A549 (cell line): ENCODE measurements around the gene GUCA2B. TPM values are rescaled to one million over a fixed set of nuclear protein-coding genes. Genes with fewer than 3 reads are reported as not detected.

Source experiments
- ATAC-seq, 2 experiments: fragments of 200-7000 bp in 1 of 2; fragments of >200 bp in 1 of 2; cut with Nextera tagmentation in 1 of 2; cut with Tn5 transposase in 1 of 2; 3 replicates each; pipeline versions ENCODE4 v1.8.0 to v1.9.1; 2018 to 2020; ENCODE audit warnings: mild to moderate bottlenecking in 1 of 2, moderate library complexity in 1 of 2
- CTCF ChIA-PET: fragments of 300-600 bp; sonication (Branson Sonifier 250); formaldehyde crosslinking; extraction: SDS; loops from one replicate; lab custom pipeline; 2021; ENCODE audit warnings: antibody characterized with exemption, inconsistent platforms; lab: Yijun Ruan, JAX
- POLR2A ChIA-PET: fragments of 350-600 bp; formaldehyde crosslinking; extraction: SDS; loops from one replicate; lab custom pipeline; 2021; ENCODE audit warnings: antibody characterized with exemption, inconsistent platforms; lab: Yijun Ruan, JAX
- DNase-seq, 2 experiments: peaks; one replicate each; pipeline versions ENCODE4 v3.0.0 to v3.0.0-alpha.2; 2011 to 2016; ENCODE audit warnings: low read depth in 1 of 2, low spot score in 1 of 2
- FAIRE-seq: peaks from 2 replicates; lab custom pipeline; 2011; peaks lifted over from hg19 to GRCh38; lab: Jason Lieb, UNC
- H3K27ac ChIP-seq, 2 experiments: fragments of >200 bp; sonication (Bioruptor Twin); formaldehyde crosslinking; 3 replicates each; pipeline ENCODE4 v1.5.1; 2016 to 2017
- H3K4me1 ChIP-seq: fragments of >200 bp; sonication (Bioruptor Twin); formaldehyde crosslinking; 3 replicates; pipeline ENCODE4 v1.6.1; 2016
- H3K4me2 ChIP-seq: fragments of >200 bp; sonication (Bioruptor Twin); formaldehyde crosslinking; 3 replicates; pipeline ENCODE4 v1.6.1; 2016
- H3K4me3 ChIP-seq: fragments of >200 bp; sonication (Bioruptor Twin); formaldehyde crosslinking; 3 replicates; pipeline ENCODE4 v1.5.1; 2016
- H3K9me3 ChIP-seq: fragments of >200 bp; sonication (Bioruptor Twin); formaldehyde crosslinking; 3 replicates; pipeline ENCODE4 v1.6.1; 2016
- CBX2 ChIP-seq: fragments of 200-600 bp; sonication (generic); IDR thresholded peaks from 2 replicates; pipeline ENCODE4 v1.6.1; 2016; ENCODE audit warnings: low read depth, mild to moderate bottlenecking, borderline replicate concordance
- CEBPB ChIP-seq, 2 experiments: fragments of >200 bp in 1 of 2; sonication (Bioruptor Twin) in 1 of 2; formaldehyde crosslinking in 1 of 2; IDR thresholded peaks; 2 replicates each; pipeline ENCODE4 v1.6.1; 2012 to 2016
- CHD2 ChIP-seq: fragments of 150-350 bp; IDR thresholded peaks from 2 replicates; pipeline ENCODE4 v1.6.1; 2014; ENCODE audit warnings: low read length; ENCODE audit not compliant: partially characterized antibody
- CHD4 ChIP-seq: fragments of 200-600 bp; sonication (generic); IDR thresholded peaks from 2 replicates; pipeline ENCODE4 v1.6.1; 2016; ENCODE audit warnings: antibody characterized with exemption, mild to moderate bottlenecking, borderline replicate concordance
- EHF ChIP-seq: fragments of 250-450 bp; sonication (Bioruptor Pico); IDR thresholded peaks from 2 replicates; pipeline ENCODE4 v1.5.0; 2020; ENCODE audit warnings: mild to moderate bottlenecking
- EHMT2 ChIP-seq: fragments of 200-600 bp; sonication (generic); IDR thresholded peaks from 2 replicates; pipeline ENCODE4 v1.6.1; 2016; ENCODE audit warnings: antibody characterized with exemption, low read depth, mild to moderate bottlenecking, moderate library complexity
- ESRRA ChIP-seq: fragments of 150-350 bp; IDR thresholded peaks from 2 replicates; pipeline ENCODE4 v1.6.1; 2014; ENCODE audit warnings: mild to moderate bottlenecking, low read length, borderline replicate concordance
- FOSB ChIP-seq: fragments of 250-450 bp; sonication (Bioruptor Pico); IDR thresholded peaks from 2 replicates; pipeline ENCODE4 v1.5.0; 2020; ENCODE audit warnings: mild to moderate bottlenecking, moderate library complexity
- GATA3 ChIP-seq: IDR thresholded peaks from 2 replicates; pipeline ENCODE4 v1.6.1; 2012; ENCODE audit warnings: borderline replicate concordance
- HEYL ChIP-seq: fragments of 250-450 bp; sonication (Bioruptor Pico); IDR thresholded peaks from 2 replicates; pipeline ENCODE4 v1.8.0; 2021; ENCODE audit warnings: mild to moderate bottlenecking, moderate library complexity
- HOXB5 ChIP-seq: fragments of 250-450 bp; sonication (Bioruptor Pico); IDR thresholded peaks from 2 replicates; pipeline ENCODE4 v1.5.0; 2020; ENCODE audit warnings: mild to moderate bottlenecking, moderate library complexity
- JUN ChIP-seq, 2 experiments: fragments of >200 bp; sonication (Bioruptor Twin); formaldehyde crosslinking; IDR thresholded peaks; 2 replicates in 1 of 2; 3 replicates in 1 of 2; pipeline ENCODE4 v1.6.1; 2016 to 2017
- JUNB ChIP-seq: fragments of >200 bp; sonication (Bioruptor Twin); formaldehyde crosslinking; IDR thresholded peaks from 2 replicates; pipeline ENCODE4 v1.6.1; 2016
- KDM5A ChIP-seq: fragments of 200-600 bp; sonication (generic); IDR thresholded peaks from 2 replicates; pipeline ENCODE4 v1.6.1; 2016; ENCODE audit warnings: antibody characterized with exemption, mild to moderate bottlenecking
- MYC ChIP-seq: IDR thresholded peaks from 2 replicates; pipeline ENCODE4 v1.6.1; 2012; ENCODE audit warnings: mild to moderate bottlenecking, inconsistent platforms, low read length, improper control_type of control experiment, borderline replicate concordance
- NFE2L2 ChIP-seq: fragments of 150-350 bp; conservative IDR thresholded peaks from 2 replicates; pipeline ENCODE4 v1.6.1; 2014; ENCODE audit warnings: low read length
- POLR2A ChIP-seq: IDR thresholded peaks from 2 replicates; pipeline ENCODE4 v1.6.1; 2012; ENCODE audit warnings: mild to moderate bottlenecking, low read length
- RAD21 ChIP-seq, 2 experiments: fragments of >200 bp in 1 of 2; sonication (Bioruptor Twin) in 1 of 2; formaldehyde crosslinking in 1 of 2; IDR thresholded peaks in 1 of 2; conservative IDR thresholded peaks in 1 of 2; 2 replicates in 1 of 2; 3 replicates in 1 of 2; pipeline ENCODE4 v1.6.1; 2012 to 2018; ENCODE audit warnings: inconsistent platforms in 1 of 2
- RNF2 ChIP-seq: fragments of 200-600 bp; sonication (generic); IDR thresholded peaks from 2 replicates; pipeline ENCODE4 v1.6.1; 2016; ENCODE audit warnings: low read depth, mild to moderate bottlenecking, antibody characterized with exemption, moderate library complexity, borderline replicate concordance
- SMC3 ChIP-seq: fragments of >200 bp; sonication (Bioruptor Twin); formaldehyde crosslinking; IDR thresholded peaks from 3 replicates; pipeline ENCODE4 v1.6.1; 2018; ENCODE audit warnings: inconsistent platforms
- ZC3H11A ChIP-seq: fragments of 450-650 bp; IDR thresholded peaks from 2 replicates; pipeline ENCODE4 v1.6.1; 2014; ENCODE audit warnings: antibody characterized with exemption, mild to moderate bottlenecking
- ZFP36 ChIP-seq: fragments of 450-650 bp; IDR thresholded peaks from 2 replicates; pipeline ENCODE4 v1.6.1; 2014; ENCODE audit warnings: borderline replicate concordance; ENCODE audit not compliant: partially characterized antibody
- ZNF302 ChIP-seq: fragments of 250-450 bp; sonication (Bioruptor Pico); IDR thresholded peaks from 2 replicates; pipeline ENCODE4 v1.9.0; 2021; ENCODE audit warnings: inconsistent platforms, mild to moderate bottlenecking, moderate library complexity
- WGBS: methylation state at CpG from one replicate; pipeline ENCODE4 v1.1.6; 2017; ENCODE audit errors: missing lambda C conversion rate; 5-methylcytosine and 5-hydroxymethylcytosine counted together
- polyA plus RNA-seq, 4 experiments: library from polyadenylated mRNA; depleted of rRNA in 3 of 4; stranded (reverse); fragments of >200 nt; fragmentation: RNase III in 1 of 4; extraction: RNeasy Plus Mini Kit Qiagen cat#74134 plus additional on column Dnase treatment in 1 of 4; gene quantifications; 2 replicates in 3 of 4; 3 replicates in 1 of 4; pipeline ENCODE4 v1.2.3, GENCODE V29; 2011 to 2017
- TF ChIP-seq, protein P1 (sequence below): fragments of 450-650 bp; IDR thresholded peaks from 2 replicates; pipeline ENCODE4 v1.6.1; 2014; ENCODE audit warnings: antibody characterized with exemption
- TF ChIP-seq, protein P2 (sequence below): fragments of 250-450 bp; sonication (Bioruptor Pico); IDR thresholded peaks from 2 replicates; pipeline ENCODE4 v1.5.0; 2020; ENCODE audit warnings: low read depth, mild to moderate bottlenecking, moderate library complexity
- TF ChIP-seq, protein P3 (sequence below): fragments of 200-600 bp; sonication (generic); IDR thresholded peaks from 2 replicates; pipeline ENCODE4 v1.6.1; 2016; ENCODE audit warnings: antibody characterized with exemption, mild to moderate bottlenecking, moderate library complexity

GUCA2B gene
- polyA plus RNA-seq, 2 of the 4 experiments (the other 2 are of a cell fraction), result 0.17 TPM; not detected in 1

DNA sequence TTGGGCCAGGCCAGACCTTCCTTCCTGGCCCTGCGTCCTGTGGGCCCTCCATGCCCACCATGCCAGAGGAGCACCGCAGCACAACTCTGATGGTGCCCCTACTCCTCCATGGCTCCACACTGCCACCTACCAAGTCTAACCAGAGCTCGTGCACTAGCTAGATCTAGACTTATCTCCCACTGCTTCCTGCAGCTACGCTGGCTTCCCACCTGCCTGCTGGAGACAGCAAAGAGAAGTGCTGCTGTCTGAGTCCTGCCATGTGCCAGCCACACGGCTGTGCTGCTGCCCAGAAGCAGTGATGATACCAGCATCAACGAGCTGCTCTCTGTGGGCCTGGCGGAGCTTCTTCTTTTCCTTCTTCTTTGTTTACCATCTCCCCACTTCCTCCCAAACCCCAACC lies 4.5 kb downstream of the GUCA2B start:
- H3K4me3 ChIP-seq, result no peak overlapping the region
- 58% methylated on average over 7 of the region's 7 CpGs for WGBS
- no peak overlapping the region for H3K4me2 ChIP-seq
- H3K4me1 ChIP-seq, result no peaks in the 10 kb centered on the region
- no peak for FAIRE-seq
- TF ChIP-seq, protein P1, sequence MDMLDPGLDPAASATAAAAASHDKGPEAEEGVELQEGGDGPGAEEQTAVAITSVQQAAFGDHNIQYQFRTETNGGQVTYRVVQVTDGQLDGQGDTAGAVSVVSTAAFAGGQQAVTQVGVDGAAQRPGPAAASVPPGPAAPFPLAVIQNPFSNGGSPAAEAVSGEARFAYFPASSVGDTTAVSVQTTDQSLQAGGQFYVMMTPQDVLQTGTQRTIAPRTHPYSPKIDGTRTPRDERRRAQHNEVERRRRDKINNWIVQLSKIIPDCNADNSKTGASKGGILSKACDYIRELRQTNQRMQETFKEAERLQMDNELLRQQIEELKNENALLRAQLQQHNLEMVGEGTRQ, result no peak
- TF ChIP-seq, protein P2, sequence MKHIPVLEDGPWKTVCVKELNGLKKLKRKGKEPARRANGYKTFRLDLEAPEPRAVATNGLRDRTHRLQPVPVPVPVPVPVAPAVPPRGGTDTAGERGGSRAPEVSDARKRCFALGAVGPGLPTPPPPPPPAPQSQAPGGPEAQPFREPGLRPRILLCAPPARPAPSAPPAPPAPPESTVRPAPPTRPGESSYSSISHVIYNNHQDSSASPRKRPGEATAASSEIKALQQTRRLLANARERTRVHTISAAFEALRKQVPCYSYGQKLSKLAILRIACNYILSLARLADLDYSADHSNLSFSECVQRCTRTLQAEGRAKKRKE (CRISPR knock-in tag), result no peak
- TF ChIP-seq ESRRA (no peak), EHF (CRISPR knock-in tag) (no peak), GATA3 (no peak), RNF2 (no peak), RAD21 (conservative IDR thresholded peaks at IDR 0.05 in 1 of 2, IDR thresholded peaks at IDR 0.05 in 1 of 2) (peak in 1 of 2 experiments; percentile 15; a peak in 1 of 5 replicates), HEYL (CRISPR knock-in tag) (no peak), CHD4 (no peak)
- peak in 1 of 2 experiments; percentile 29 for DNase-seq
- ChIA-PET CTCF (interaction anchor here (0.8 to 7.4 kb wide), 3 partner anchors 11 to 642 kb away, joined by 3 to 46 read pairs (median 8); no protein-coding TSS in a partner anchor), POLR2A (no interaction called here)
- peak; percentile 36 to 63; a peak in 5 of 6 replicates for ATAC-seq
- no peak overlapping the region for H3K27ac ChIP-seq
- peaks cover 8% of the 10 kb centered on the region; the same call in 1 of the 3 replicates for H3K9me3 ChIP-seq

DNA sequence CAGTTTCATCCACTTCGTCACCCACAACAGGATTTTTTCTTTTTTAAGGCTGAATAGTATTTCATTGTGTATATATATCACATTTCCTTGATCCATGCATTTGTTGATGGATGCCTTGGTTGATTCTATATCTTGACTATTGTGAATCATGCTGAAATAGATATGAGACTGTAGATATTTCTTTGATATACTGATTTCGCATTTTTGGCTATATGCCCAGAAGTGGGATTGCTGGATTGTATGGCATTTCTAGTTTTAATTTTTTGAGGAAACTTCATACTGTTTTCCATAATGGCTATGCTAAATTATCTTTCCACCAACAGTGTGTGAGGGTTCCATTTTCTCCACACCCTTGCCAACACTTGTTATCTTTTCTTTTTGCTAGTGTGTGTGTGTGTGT lies 5.0 kb downstream of the GUCA2B start:
- DNase-seq (no peak), ATAC-seq (no peak), FAIRE-seq (no peak)
- no peak for TF ChIP-seq KDM5A
- Histone ChIP-seq H3K9me3 (peaks cover 8% of the 10 kb centered on the region; the same call in 1 of the 3 replicates), H3K27ac (no peak overlapping the region), H3K4me3 (no peak overlapping the region), H3K4me1 (no peaks in the 10 kb centered on the region), H3K4me2 (no peak overlapping the region)
- 64% methylated on average over 2 of the region's 2 CpGs for WGBS
- CTCF ChIA-PET, result interaction anchor here (1.4 kb wide), 1 partner anchor 12 kb away, joined by 8 read pairs; no protein-coding TSS in a partner anchor
- POLR2A ChIA-PET, result no interaction called here

DNA sequence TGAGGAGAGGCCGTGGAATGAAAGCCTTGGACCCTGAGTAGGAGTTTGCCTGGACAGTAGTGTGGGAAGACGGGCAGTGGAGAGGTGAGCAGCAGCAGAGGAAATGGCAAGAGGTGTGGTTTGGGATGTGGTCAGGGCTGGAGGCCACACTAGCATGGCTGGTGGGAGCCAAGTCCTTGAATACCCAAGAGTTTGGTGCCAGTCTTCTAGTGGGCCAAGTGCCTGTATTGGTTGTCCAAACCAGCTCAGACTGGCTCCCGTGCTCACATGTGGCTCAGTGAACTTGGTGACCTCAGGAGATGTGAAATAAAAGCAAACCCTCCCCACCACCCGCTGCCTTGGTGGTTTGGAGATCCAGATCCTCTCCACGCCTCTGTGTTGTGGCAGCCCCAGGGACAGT lies 9.0 kb downstream of the GUCA2B start:
- no peak overlapping the region for H3K4me2 ChIP-seq
- 83% methylated on average over 5 of the region's 5 CpGs for WGBS
- ATAC-seq, result no peak
- no peak for FAIRE-seq
- no peak overlapping the region for H3K4me3 ChIP-seq
- POLR2A ChIA-PET, result no interaction called here
- H3K4me1 ChIP-seq, result peaks cover 19% of the 10 kb centered on the region
- CTCF ChIA-PET, result interaction anchor here (1.0 to 8.4 kb wide), 2 partner anchors 11 to 14 kb away, joined by 4 to 56 read pairs; no protein-coding TSS in a partner anchor
- TF ChIP-seq KDM5A (no peak), ZFP36 (no peak), JUN (IDR thresholded peaks at IDR 0.05) (no peak), POLR2A (no peak), SMC3 (no peak), ZNF302 (CRISPR knock-in tag) (no peak), NFE2L2 (no peak), FOSB (CRISPR knock-in tag) (no peak), JUNB (no peak), CBX2 (no peak), MYC (no peak), EHF (CRISPR knock-in tag) (no peak), CHD2 (no peak), HOXB5 (no peak), RNF2 (no peak), CEBPB (IDR thresholded peaks at IDR 0.05) (no peak), GATA3 (no peak), EHMT2 (no peak), ZC3H11A (no peak)
- TF ChIP-seq, protein P3, sequence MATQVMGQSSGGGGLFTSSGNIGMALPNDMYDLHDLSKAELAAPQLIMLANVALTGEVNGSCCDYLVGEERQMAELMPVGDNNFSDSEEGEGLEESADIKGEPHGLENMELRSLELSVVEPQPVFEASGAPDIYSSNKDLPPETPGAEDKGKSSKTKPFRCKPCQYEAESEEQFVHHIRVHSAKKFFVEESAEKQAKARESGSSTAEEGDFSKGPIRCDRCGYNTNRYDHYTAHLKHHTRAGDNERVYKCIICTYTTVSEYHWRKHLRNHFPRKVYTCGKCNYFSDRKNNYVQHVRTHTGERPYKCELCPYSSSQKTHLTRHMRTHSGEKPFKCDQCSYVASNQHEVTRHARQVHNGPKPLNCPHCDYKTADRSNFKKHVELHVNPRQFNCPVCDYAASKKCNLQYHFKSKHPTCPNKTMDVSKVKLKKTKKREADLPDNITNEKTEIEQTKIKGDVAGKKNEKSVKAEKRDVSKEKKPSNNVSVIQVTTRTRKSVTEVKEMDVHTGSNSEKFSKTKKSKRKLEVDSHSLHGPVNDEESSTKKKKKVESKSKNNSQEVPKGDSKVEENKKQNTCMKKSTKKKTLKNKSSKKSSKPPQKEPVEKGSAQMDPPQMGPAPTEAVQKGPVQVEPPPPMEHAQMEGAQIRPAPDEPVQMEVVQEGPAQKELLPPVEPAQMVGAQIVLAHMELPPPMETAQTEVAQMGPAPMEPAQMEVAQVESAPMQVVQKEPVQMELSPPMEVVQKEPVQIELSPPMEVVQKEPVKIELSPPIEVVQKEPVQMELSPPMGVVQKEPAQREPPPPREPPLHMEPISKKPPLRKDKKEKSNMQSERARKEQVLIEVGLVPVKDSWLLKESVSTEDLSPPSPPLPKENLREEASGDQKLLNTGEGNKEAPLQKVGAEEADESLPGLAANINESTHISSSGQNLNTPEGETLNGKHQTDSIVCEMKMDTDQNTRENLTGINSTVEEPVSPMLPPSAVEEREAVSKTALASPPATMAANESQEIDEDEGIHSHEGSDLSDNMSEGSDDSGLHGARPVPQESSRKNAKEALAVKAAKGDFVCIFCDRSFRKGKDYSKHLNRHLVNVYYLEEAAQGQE, result no peak
- H3K9me3 ChIP-seq, result peaks cover 8% of the 10 kb centered on the region; the same call in 1 of the 3 replicates
- H3K27ac ChIP-seq, result no peak overlapping the region
- no peak for DNase-seq
